Measurements from ENCODE around the gene IL22RA2.

Gene IL22RA2

DNA sequence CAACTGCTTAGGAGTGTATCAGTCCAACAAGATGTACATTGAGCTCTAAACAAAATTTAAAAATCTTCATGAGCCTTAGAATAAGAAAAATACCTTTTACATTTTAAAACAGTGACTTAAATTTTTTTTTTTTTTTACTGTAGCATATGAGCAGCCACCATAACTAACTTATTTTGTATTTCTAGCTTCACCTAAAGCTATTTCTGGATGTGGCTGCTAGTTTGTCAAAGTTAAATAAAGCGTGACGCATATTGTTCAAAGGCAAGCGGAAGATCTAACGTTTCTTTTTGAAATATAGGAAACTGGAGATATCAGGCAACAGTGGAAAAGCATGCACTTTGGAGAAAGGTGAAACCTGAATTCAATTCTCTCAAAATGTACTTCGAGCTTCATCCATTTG is 3.3 kb upstream of the IL22RA2 start:
- Histone ChIP-seq H3K4me2 (ENCODE audit: low read length) (no peak overlapping the region), H2AFZ (ENCODE audit: insufficient read depth, low read length, poor library complexity) (no peak overlapping the region), H3K18ac (ENCODE audit: low read length) (no peak overlapping the region), H3K23ac (ENCODE audit: low read length) (no peak overlapping the region), H3K14ac (ENCODE audit: low read length) (no peak overlapping the region), H3K79me2 (ENCODE audit: control insufficient read depth, insufficient read depth, low read length, poor library complexity) (no peaks in the 10 kb centered on the region), H2BK5ac (ENCODE audit: low read depth, low read length, poor library complexity) (no peak overlapping the region), H3K9ac (ENCODE audit: low read length) (no peak overlapping the region), H3K4me1 (ENCODE audit: control insufficient read depth in 1 of 2, insufficient read depth in 2 of 2, low read length in 2 of 2) (peaks cover 0 to 2% of the 10 kb centered on the region in 2 experiments), H3K27ac (ENCODE audit: low read depth, low read length) (no peak overlapping the region), H3K36me3 (ENCODE audit: control insufficient read depth in 1 of 2, insufficient read depth in 2 of 2, low read length in 2 of 2) (no peaks in the 10 kb centered on the region), H2AK5ac (ENCODE audit: low read length) (no peak overlapping the region), H2BK120ac (ENCODE audit: insufficient read depth, low read length, poor library complexity) (no peak overlapping the region), H3K79me1 (ENCODE audit: low read length) (no peaks in the 10 kb centered on the region), H3K27me3 (ENCODE audit: insufficient read depth, low read length) (no peaks in the 10 kb centered on the region), H3K4ac (ENCODE audit: low read depth, low read length) (no peak overlapping the region), H3K9me3 (ENCODE audit: insufficient read depth, low read depth, low read length) (peaks cover 13% of the 10 kb centered on the region), H2BK12ac (ENCODE audit: low read length) (no peak overlapping the region), H4K8ac (ENCODE audit: low read depth, low read length) (no peak overlapping the region), H3K4me3 (ENCODE audit: low read depth, low read length) (no peak overlapping the region), H4K12ac (ENCODE audit: low read depth, low read length) (no peak overlapping the region), H4K91ac (ENCODE audit: low read depth, low read length) (no peak overlapping the region)
- no CpG with 5 or more reads among the region's 5 CpGs for whole genome bisulfite sequencing (ENCODE audit: extremely low coverage, insufficient coverage, insufficient read length)
- DNase-seq, result no peak

GRCh38 chr6:137175868-137176245 is 2.4 kb upstream of the IL22RA2 start:
- peaks cover 11% of the 10 kb centered on the region for H3K9me3 ChIP-seq (ENCODE audit: insufficient read depth, low read depth, low read length)
- no peak overlapping the region for H3K14ac ChIP-seq (ENCODE audit: low read length)
- no peak overlapping the region for H4K8ac ChIP-seq (ENCODE audit: low read depth, low read length)
- no peaks in the 10 kb centered on the region for H3K79me1 ChIP-seq (ENCODE audit: low read length)
- H3K36me3 ChIP-seq (ENCODE audit: control insufficient read depth in 1 of 2, insufficient read depth in 2 of 2, low read length in 2 of 2), result no peaks in the 10 kb centered on the region
- no peak overlapping the region for H3K4ac ChIP-seq (ENCODE audit: low read depth, low read length)
- H4K91ac ChIP-seq (ENCODE audit: low read depth, low read length), result no peak overlapping the region
- H3K4me3 ChIP-seq (ENCODE audit: low read depth, low read length), result no peak overlapping the region
- no peaks in the 10 kb centered on the region for H3K79me2 ChIP-seq (ENCODE audit: control insufficient read depth, insufficient read depth, low read length, poor library complexity)
- no peak overlapping the region for H3K18ac ChIP-seq (ENCODE audit: low read length)
- no CpG with 5 or more reads among the region's 1 CpG for WGBS (ENCODE audit: extremely low coverage, insufficient coverage, insufficient read length)
- H3K27me3 ChIP-seq (ENCODE audit: insufficient read depth, low read length), result no peaks in the 10 kb centered on the region
- no peak for DNase-seq
- H4K12ac ChIP-seq (ENCODE audit: low read depth, low read length), result no peak overlapping the region
- no peak overlapping the region for H2BK5ac ChIP-seq (ENCODE audit: low read depth, low read length, poor library complexity)
- H3K27ac ChIP-seq (ENCODE audit: low read depth, low read length), result no peak overlapping the region
- H3K4me1 ChIP-seq (ENCODE audit: control insufficient read depth in 1 of 2, insufficient read depth in 2 of 2, low read length in 2 of 2), result peaks cover 0 to 2% of the 10 kb centered on the region in 2 experiments
- H3K23ac ChIP-seq (ENCODE audit: low read length), result no peak overlapping the region
- H2BK12ac ChIP-seq (ENCODE audit: low read length), result no peak overlapping the region
- no peak overlapping the region for H2BK120ac ChIP-seq (ENCODE audit: insufficient read depth, low read length, poor library complexity)
- no peak overlapping the region for H3K9ac ChIP-seq (ENCODE audit: low read length)
- no peak overlapping the region for H2AFZ ChIP-seq (ENCODE audit: insufficient read depth, low read length, poor library complexity)
- H3K4me2 ChIP-seq (ENCODE audit: low read length), result no peak overlapping the region
- H2AK5ac ChIP-seq (ENCODE audit: low read length), result no peak overlapping the region

DNA sequence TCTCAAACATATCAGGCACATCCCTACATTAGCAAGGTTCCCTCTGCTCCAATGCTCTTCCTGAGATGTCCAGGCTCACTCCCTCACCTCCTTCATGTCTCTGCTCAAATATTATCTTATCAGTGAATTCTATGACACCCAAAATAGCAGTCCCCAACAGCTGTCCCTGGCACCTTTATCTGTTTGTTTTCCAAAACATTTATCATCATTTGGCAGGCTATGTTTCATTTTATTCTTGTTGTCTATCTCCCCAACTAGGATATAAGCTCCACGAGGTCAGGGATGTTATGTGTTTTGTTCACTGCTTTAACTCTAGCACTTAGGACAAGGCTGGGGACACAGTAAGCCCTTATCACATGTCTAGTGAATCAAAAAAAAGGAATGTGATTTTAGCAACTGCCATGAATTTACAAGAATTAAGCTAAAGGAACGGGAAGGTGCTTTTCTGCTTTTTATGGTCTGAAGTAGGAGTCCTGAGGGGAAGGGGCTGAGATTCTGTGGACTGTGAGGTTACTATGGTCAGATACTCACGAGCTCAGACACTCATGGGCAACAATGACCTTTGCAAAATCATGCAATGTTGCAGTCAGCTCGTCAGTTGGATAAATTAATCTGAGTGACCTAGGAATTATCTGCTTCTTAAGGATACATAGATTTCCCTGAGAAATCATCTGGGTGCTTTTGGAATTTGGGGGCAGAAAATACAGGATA is 1.9 kb upstream of the IL22RA2 start:
- H2AK5ac ChIP-seq (ENCODE audit: low read length), result no peak overlapping the region
- no peak overlapping the region for H4K12ac ChIP-seq (ENCODE audit: low read depth, low read length)
- no peak overlapping the region for H3K4ac ChIP-seq (ENCODE audit: low read depth, low read length)
- no peak overlapping the region for H2BK120ac ChIP-seq (ENCODE audit: insufficient read depth, low read length, poor library complexity)
- no peak overlapping the region for H3K18ac ChIP-seq (ENCODE audit: low read length)
- peak in 1 of 2 donors; percentile 28 for DNase-seq
- no peak overlapping the region for H2AFZ ChIP-seq (ENCODE audit: insufficient read depth, low read length, poor library complexity)
- no peak overlapping the region for H3K27ac ChIP-seq (ENCODE audit: low read depth, low read length)
- no peak overlapping the region for H3K14ac ChIP-seq (ENCODE audit: low read length)
- H3K79me2 ChIP-seq (ENCODE audit: control insufficient read depth, insufficient read depth, low read length, poor library complexity), result no peaks in the 10 kb centered on the region
- H2BK5ac ChIP-seq (ENCODE audit: low read depth, low read length, poor library complexity), result no peak overlapping the region
- H4K91ac ChIP-seq (ENCODE audit: low read depth, low read length), result no peak overlapping the region
- H3K23ac ChIP-seq (ENCODE audit: low read length), result no peak overlapping the region
- H3K79me1 ChIP-seq (ENCODE audit: low read length), result peaks cover 1% of the 10 kb centered on the region
- no peaks in the 10 kb centered on the region for H3K36me3 ChIP-seq (ENCODE audit: control insufficient read depth in 1 of 2, insufficient read depth in 2 of 2, low read length in 2 of 2)
- WGBS (ENCODE audit: extremely low coverage, insufficient coverage, insufficient read length), result no CpG with 5 or more reads among the region's 4 CpGs
- no peaks in the 10 kb centered on the region for H3K27me3 ChIP-seq (ENCODE audit: insufficient read depth, low read length)
- no peak overlapping the region for H4K8ac ChIP-seq (ENCODE audit: low read depth, low read length)
- H3K4me3 ChIP-seq (ENCODE audit: low read depth, low read length), result no peak overlapping the region
- H3K4me1 ChIP-seq (ENCODE audit: control insufficient read depth in 1 of 2, insufficient read depth in 2 of 2, low read length in 2 of 2), result peaks cover 0 to 2% of the 10 kb centered on the region in 2 experiments
- H3K9ac ChIP-seq (ENCODE audit: low read length), result no peak overlapping the region
- H2BK12ac ChIP-seq (ENCODE audit: low read length), result no peak overlapping the region
- H3K9me3 ChIP-seq (ENCODE audit: insufficient read depth, low read depth, low read length), result peaks cover 8% of the 10 kb centered on the region
- H3K4me2 ChIP-seq (ENCODE audit: low read length), result no peak overlapping the region

DNA sequence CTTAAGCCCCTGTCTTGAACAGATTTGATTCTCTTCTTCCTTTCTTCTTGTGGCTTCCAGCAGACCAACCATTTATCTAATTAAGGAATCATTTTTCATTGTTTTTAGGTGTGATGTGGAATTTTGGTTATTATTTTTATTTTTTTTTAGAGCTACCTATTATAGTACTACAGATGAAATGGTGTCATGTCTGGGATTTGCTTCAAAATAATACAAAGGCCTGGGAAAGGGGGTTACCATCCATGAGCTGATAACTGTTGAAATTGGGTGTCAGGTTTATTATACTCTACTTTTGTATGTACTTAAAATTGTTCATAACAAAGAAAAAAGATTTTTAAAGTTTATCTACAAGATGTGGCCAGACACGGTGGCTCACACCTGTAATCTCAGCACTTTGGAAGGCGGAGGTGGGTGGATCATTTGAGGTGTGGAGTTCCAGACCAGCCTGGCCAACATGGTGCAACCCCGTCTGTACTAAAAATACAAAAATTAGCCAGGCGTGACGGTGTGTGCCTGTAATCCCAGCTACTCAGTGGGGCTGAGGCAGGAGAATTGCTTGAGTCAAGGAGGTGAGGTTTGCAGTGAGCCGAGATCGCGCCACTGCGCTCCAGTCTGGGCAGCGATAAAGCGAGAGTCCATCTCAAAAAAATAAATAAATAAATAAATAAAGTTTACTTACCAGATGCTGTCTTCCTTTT is 561 bp downstream of the IL22RA2 start:
- Histone ChIP-seq H3K9ac (ENCODE audit: low read length) (no peak overlapping the region), H3K4me1 (ENCODE audit: control insufficient read depth in 1 of 2, insufficient read depth in 2 of 2, low read length in 2 of 2) (peaks cover 0 to 2% of the 10 kb centered on the region in 2 experiments), H3K4ac (ENCODE audit: low read depth, low read length) (no peak overlapping the region), H4K8ac (ENCODE audit: low read depth, low read length) (no peak overlapping the region), H2BK120ac (ENCODE audit: insufficient read depth, low read length, poor library complexity) (no peak overlapping the region), H3K27ac (ENCODE audit: low read depth, low read length) (no peak overlapping the region), H4K91ac (ENCODE audit: low read depth, low read length) (no peak overlapping the region), H3K23ac (ENCODE audit: low read length) (no peak overlapping the region), H3K79me2 (ENCODE audit: control insufficient read depth, insufficient read depth, low read length, poor library complexity) (no peaks in the 10 kb centered on the region), H3K18ac (ENCODE audit: low read length) (no peak overlapping the region), H4K12ac (ENCODE audit: low read depth, low read length) (no peak overlapping the region), H2AK5ac (ENCODE audit: low read length) (no peak overlapping the region), H3K27me3 (ENCODE audit: insufficient read depth, low read length) (no peaks in the 10 kb centered on the region), H3K9me3 (ENCODE audit: insufficient read depth, low read depth, low read length) (peaks cover 2% of the 10 kb centered on the region), H3K36me3 (ENCODE audit: control insufficient read depth in 1 of 2, insufficient read depth in 2 of 2, low read length in 2 of 2) (no peaks in the 10 kb centered on the region), H2AFZ (ENCODE audit: insufficient read depth, low read length, poor library complexity) (no peak overlapping the region), H3K14ac (ENCODE audit: low read length) (no peak overlapping the region), H2BK12ac (ENCODE audit: low read length) (no peak overlapping the region), H3K4me3 (ENCODE audit: low read depth, low read length) (no peak overlapping the region), H2BK5ac (ENCODE audit: low read depth, low read length, poor library complexity) (no peak overlapping the region), H3K79me1 (ENCODE audit: low read length) (peaks cover 1% of the 10 kb centered on the region), H3K4me2 (ENCODE audit: low read length) (no peak overlapping the region)
- DNase-seq, result peak; percentile 26 to 61
- WGBS (ENCODE audit: extremely low coverage, insufficient coverage, insufficient read length), result no CpG with 5 or more reads among the region's 11 CpGs

All from trophoblast cell (in vitro differentiated cells and primary cell).